RKO (cell line): ENCODE data around the gene REG3A.

Experiments used
- DNase-seq: peaks from one replicate; pipeline ENCODE4 v3.0.0-alpha.2; 2016; ENCODE audit warnings: low spot score

REG3A gene

GRCh38 chr2:79159653-79160052, at the start of gene REG3A:
TSS of gene REG3A (minus strand) at chr2:79159753. CDS start at chr2:79159405, 348 bp downstream.
- DNase-seq: no peak

DNA sequence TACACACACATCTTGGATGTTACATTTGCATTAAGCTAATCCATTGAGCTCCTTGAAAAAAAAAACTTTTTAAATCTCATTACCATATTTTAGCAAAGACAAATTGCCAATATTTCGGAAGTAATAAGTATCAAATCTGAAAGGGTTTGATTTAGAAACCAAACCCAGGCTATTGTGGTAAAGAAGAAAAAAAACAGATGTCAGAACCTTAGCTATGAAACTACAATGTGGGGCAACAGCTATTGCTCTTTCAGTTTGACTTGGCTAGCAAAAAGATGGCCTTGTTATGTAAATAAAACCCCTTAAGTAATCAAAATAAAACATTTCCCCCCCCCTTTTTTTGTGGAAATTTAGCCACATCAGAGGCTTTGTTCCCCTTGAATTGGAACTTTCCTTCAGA, 41.2 kb upstream of the REG3A start:
- no peak for DNase-seq

GRCh38 chr2:79191816-79192215, 32.3 kb upstream of the REG3A start:
- DNase-seq: no peak

DNA sequence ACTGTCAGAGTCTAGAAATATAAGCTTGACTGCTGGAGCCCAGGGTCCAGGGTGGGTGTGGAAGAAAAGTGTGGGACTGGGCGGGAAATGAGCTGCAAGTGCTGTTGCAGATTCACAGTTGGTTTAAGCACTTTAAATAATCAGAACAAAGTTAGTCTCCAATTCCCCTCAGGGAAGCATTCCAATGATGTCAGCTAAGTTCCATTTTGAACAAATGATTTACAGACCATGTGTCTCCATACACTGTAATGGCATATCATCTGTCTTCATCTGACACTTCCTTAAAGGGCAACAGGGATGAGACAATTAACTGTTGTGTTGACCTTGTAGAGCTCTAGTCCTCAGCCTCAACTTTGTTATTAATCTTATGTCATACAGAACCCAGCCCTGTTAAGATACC, 31.5 kb upstream of the REG3A start:
- no peak for DNase-seq

- no peak for DNase-seq
These were observed 29.9 kb upstream of the REG3A start for GRCh38 chr2:79189465-79189864.

GRCh38 chr2:79181617-79182016, 22.1 kb upstream of the REG3A start:
- no peak for DNase-seq

- no peak for DNase-seq
These were observed 20.5 kb upstream of the REG3A start for GRCh38 chr2:79180092-79180491.

DNA sequence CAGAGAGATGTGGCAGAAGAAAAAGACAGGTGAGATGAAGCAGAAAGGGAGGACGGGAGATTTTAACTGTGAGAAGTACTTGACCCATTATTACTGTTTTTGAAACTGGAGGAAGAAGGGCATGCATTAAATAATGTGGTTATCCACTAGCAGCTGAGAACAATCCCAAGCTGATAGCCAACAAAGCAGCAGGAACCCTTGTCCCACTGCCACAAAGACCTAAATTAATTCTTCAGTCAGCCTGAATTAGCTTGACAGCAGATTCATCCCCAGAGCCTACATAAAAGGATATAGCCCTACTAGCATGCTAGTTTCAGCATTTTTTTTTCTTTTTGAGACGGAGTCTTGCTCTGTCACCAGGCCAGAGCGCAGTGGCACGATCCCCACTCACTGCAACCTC, 19.5 kb upstream of the REG3A start:
- no peak for DNase-seq

DNA sequence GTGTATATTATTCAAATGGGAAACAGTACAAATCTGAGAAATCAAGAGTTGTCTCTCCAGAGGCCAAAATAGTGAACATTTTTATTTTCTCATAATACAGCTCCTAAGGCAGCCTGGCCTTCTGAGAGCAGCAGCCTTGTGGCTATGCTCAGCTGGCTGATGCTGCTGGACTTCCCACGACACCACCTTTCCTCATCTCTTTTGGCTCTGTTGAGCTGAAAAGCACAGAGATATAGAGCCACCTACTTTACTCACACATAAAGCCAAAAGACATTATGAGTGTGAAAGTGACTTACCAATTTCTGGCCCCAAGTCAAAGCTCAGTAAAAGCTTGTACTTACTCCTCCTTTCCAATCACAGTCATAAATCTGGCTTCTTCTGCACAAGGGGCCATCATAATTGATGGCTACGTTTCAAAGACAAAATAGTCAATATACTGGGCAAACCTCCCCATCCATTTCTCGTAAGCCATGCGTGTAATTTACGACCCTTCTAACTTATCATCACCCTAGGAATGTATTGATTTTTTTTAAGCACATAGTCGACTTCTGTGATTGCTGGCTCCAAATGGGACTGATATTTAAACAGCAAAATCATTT, 18.6 kb upstream of the REG3A start:
- no peak for DNase-seq

GRCh38 chr2:79171348-79171958, 11.9 kb upstream of the REG3A start:
- DNase-seq: no peak

DNA sequence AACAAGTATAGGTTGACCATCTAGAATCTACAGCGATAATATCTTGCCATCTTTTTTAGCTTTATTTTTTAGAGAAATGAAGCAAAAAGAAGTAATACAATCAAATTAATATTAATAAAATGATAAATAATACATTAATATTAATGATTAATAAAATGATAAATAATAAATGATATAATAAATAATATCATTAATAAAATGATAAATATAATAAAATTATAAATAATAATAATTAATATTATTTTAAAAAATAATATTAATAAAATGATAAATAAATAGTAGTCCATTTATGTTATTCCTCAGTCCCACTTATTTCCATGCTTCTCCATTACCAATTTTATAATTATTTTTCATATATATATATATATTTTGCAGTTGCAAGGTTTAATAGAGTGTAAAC, 3.2 kb upstream of the REG3A start:
- no peak for DNase-seq

- no peak for DNase-seq
These were observed 2.6 kb upstream of the REG3A start for GRCh38 chr2:79162132-79162531.

- no peak for DNase-seq
These were observed 523 bp downstream of the REG3A start for GRCh38 chr2:79159030-79159429.

GRCh38 chr2:79155826-79156476, 3.6 kb downstream of the REG3A start:
- no peak for DNase-seq

DNA sequence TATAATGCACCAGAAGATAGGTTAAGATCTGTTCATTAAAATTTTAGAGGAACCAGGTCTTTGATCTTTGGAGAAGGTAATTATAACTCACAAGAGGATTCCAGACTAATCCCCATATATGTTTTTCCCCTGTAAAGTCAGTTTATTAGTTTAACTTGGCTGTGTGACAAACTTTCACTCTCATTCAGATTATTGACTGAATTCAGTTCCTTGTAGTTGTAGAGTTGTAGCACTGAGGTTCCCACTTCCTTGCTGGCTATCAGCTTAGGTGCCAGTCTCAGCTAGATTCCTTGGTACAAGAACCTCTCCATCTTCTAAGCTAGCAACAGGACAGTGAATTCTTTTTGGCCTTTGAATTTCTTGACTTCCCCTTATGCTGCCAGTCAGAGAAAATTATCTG, 20.1 kb downstream of the REG3A start:
- DNase-seq: no peak

DNA sequence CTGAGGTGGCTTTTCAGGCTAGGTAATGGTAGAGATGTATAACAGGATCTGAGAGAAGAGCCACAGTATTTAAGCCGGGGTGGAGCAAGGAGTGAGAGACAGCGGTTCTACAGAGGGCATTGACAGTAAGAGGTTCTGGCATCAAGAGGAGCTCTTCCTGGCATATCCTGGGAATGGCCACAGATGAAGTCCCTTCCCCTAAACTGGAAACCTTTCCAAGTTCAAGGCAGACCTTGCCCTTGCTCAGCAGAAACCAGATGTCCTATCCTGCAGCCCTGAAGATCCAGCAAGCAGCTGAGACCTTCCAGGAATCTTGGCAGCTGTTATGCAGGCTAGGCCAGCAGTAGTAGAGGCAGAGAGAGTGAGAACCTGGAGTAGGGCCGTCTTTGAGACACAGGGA, 21.2 kb downstream of the REG3A start:
- no peak for DNase-seq

DNA sequence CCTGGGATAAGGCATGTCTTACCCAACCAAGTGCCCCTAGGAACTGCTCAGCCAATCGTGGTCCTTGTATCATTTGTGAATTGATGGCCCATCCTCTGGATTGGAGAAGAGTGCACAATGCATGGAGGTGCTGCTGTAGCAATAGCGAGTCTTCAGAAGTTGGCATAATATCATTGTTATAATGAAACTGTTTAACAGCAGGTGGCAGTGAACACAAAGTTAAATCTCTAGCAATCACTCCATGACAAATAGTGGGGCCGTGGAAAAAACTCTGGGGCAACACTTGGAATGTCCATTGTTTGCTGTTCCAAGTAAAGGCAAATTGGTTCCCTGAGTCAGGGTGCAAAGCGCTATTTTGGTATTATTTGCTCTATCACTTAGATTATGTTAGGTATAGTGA, 27.9 kb downstream of the REG3A start:
- no peak for DNase-seq

- no peak for DNase-seq
These were observed 29.7 kb downstream of the REG3A start for GRCh38 chr2:79129804-79130203.

DNA sequence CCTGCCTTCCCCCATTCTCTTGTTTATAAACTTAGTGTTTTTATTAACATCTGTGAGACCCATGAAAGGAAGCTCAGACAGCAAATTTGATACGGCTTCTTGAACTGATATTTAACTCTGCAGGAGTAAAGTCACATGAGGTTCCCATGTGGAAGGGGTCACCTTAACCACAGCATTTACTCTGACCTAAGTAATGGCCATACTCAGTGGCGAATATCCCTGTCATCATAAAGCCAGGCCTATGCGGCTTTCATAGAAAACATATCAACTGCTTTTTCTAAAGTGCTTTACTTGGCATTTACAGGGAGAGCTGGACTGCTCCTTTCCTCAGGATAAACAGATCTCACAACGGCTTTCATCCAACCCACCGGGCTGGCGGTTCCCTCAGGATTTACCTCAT, 30.3 kb downstream of the REG3A start:
- no peak for DNase-seq

DNA sequence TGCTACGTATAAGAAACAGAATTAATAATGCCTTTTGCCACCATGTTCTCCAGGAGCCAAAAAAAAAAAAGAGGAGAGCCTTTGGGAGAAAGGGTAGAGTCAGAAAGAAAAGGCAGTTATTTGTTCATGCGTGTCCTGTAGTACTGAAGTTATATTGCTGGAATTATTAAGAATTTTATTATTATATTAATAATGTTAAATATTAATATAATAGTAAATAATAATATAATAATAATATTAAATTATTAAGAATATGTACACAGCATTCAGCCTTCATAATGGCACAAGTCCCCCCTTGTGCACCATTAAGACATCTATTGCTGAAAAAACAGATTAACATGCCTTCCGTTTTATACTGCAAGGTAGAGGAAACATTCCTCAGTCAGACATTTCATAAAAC, 31.1 kb downstream of the REG3A start:
- DNase-seq: no peak

DNA sequence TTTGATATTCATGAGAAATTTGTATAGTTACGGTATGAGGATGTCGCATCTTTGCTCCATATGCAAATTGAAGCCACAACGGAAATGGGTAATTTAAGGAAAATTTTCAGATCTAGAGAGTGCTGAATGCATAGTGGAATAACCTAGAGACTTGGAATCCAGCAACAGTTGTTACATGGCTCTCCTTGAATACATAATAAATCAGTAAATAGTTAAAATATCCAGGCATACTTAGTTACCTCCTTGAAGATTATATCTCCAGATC, 33.9 kb downstream of the REG3A start:
- DNase-seq: no peak

DNA sequence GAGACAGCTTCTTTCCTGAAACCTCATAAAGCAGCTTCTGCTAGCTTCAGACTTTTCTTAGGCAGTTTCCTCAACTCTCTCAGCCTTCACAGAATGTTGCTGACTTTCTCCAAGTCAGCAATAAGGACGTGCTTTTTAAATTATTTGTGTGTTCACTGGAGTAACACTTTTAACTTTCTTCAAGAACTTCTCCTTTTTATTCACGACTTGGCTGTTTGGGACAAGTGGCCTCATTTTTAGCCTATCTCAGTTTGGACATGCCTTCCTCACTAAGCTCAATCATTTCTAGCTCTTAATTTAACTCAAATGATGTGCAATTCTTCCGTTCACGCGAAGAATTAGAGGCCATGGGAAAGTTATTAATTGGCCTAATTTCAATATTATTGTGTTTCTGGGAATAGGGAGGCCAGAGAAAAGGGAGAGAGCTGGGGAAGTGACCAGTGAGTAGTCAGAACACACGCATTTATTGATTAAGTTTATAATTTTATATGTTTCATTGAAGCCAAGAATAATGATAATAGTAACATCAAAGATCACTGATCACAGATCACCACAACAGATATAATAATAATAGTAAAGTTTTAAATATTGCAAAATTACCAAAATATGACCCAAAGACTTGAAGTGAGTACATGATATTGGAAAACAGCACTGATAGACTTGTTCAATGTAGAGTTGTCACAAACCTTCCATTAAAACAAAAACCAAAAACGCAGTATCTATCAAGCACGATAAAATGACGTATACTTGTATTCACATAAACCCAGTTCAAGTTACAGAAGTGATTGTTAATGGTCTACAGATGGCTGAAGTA, 34.4 kb downstream of the REG3A start:
- DNase-seq: no peak

DNA sequence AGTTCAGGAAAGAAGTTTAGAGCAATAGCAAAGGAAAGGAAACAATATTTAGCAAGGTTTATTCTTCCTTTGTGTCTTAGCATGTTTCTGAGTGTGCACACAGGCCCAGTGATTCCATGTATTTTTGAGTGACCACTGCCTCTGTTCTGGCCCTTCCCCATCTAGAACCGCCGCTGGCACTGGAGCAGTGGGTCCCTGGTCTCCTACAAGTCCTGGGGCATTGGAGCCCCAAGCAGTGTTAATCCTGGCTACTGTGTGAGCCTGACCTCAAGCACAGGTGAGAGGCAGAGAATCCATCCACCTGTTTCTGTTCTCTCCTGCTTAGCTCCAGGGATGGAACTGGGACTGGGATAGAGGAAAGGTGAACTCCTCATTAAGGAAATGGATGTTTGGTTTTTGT, 36.9 kb downstream of the REG3A start:
- DNase-seq: no peak
